ENCODE results near the gene ASPDH. TPM values are rescaled to one million over a fixed set of nuclear protein-coding genes. Genes with fewer than 3 reads are reported as not detected.

ASPDH gene
- total and polyA plus RNA-seq, 2 experiments from 2014 or later = not detected

GRCh38 chr19:50516456-50516855, 2.7 kb upstream of the ASPDH start:
- WGBS, 2 experiments (ENCODE audit: low coverage in 1 of 2, low lambda C conversion rate in 2 of 2, missing lambda C conversion rate in 2 of 2) = 57% methylated on average over 6 to 12 of the region's 12 CpGs
- no peaks in the 10 kb centered on the region for H3K79me2 ChIP-seq (ENCODE audit: insufficient read depth)
- H3K9me2 ChIP-seq (ENCODE audit: insufficient read depth) = no peaks in the 10 kb centered on the region
- H3K9me3 ChIP-seq (ENCODE audit: low read depth) = no peaks in the 10 kb centered on the region
- in situ Hi-C loops (cut with MboI) = no loop called here
- no peak for TF ChIP-seq EZH2phosphoT487 (IDR thresholded peaks at IDR 0.05; ENCODE audit: insufficient read depth, low read depth)
- no peak for TF ChIP-seq EZH2 (IDR thresholded peaks at IDR 0.05; ENCODE audit: insufficient read depth, poor library complexity, severe bottlenecking)
- no peak overlapping the region for H2AFZ ChIP-seq
- no peak overlapping the region for H3K4me3 ChIP-seq
- H3K4me1 ChIP-seq (ENCODE audit: insufficient read depth) = no peaks in the 10 kb centered on the region
- no peak overlapping the region for H3K9ac ChIP-seq
- no peak for DNase-seq
- no peaks in the 10 kb centered on the region for H4K20me1 ChIP-seq (ENCODE audit: insufficient read depth)
- H3K27ac ChIP-seq = no peak overlapping the region
- no peaks in the 10 kb centered on the region for H3F3A ChIP-seq (ENCODE audit: insufficient read depth)
- no peaks in the 10 kb centered on the region for H3K36me3 ChIP-seq (ENCODE audit: low read depth)
- no peaks in the 10 kb centered on the region for H3K27me3 ChIP-seq (replicated peaks; ENCODE audit: insufficient read depth)
- no peak overlapping the region for H3K4me2 ChIP-seq (ENCODE audit: unreplicated experiment)

- DNase-seq = no peak
- H3K4me2 ChIP-seq (ENCODE audit: unreplicated experiment) = no peak overlapping the region
- H3K9me3 ChIP-seq (ENCODE audit: low read depth) = no peaks in the 10 kb centered on the region
- 54 to 59% methylated on average over 5 to 11 of the region's 11 CpGs for WGBS, 2 experiments (ENCODE audit: low coverage in 1 of 2, low lambda C conversion rate in 2 of 2, missing lambda C conversion rate in 2 of 2)
- H3K27me3 ChIP-seq (replicated peaks; ENCODE audit: insufficient read depth) = no peaks in the 10 kb centered on the region
- no peaks in the 10 kb centered on the region for H3F3A ChIP-seq (ENCODE audit: insufficient read depth)
- peaks cover 7% of the 10 kb centered on the region; the same call in 1 of the 2 replicates for H3K79me2 ChIP-seq (ENCODE audit: insufficient read depth)
- no peak for TF ChIP-seq EZH2phosphoT487 (IDR thresholded peaks at IDR 0.05; ENCODE audit: insufficient read depth, low read depth)
- no peak overlapping the region for H3K27ac ChIP-seq
- in situ Hi-C loops (cut with MboI) = no loop called here
- H3K36me3 ChIP-seq (ENCODE audit: low read depth) = no peaks in the 10 kb centered on the region
- H3K4me1 ChIP-seq (ENCODE audit: insufficient read depth) = no peaks in the 10 kb centered on the region
- no peak overlapping the region for H2AFZ ChIP-seq
- H3K9me2 ChIP-seq (ENCODE audit: insufficient read depth) = no peaks in the 10 kb centered on the region
- H3K4me3 ChIP-seq = no peak overlapping the region
- no peaks in the 10 kb centered on the region for H4K20me1 ChIP-seq (ENCODE audit: insufficient read depth)
- no peak overlapping the region for H3K9ac ChIP-seq
Measured at GRCh38 chr19:50515168-50515561, 1.5 kb upstream of the ASPDH start.

- TF ChIP-seq EZH2phosphoT487 (IDR thresholded peaks at IDR 0.05; ENCODE audit: insufficient read depth, low read depth) (no peak), EZH2 (IDR thresholded peaks at IDR 0.05; ENCODE audit: insufficient read depth, poor library complexity, severe bottlenecking) (no peak)
- H3K27ac ChIP-seq = no peak overlapping the region
- H3F3A ChIP-seq (ENCODE audit: insufficient read depth) = no peaks in the 10 kb centered on the region
- H3K9me2 ChIP-seq (ENCODE audit: insufficient read depth) = no peaks in the 10 kb centered on the region
- no peak for DNase-seq
- H3K36me3 ChIP-seq (ENCODE audit: low read depth) = no peaks in the 10 kb centered on the region
- no peak overlapping the region for H3K4me3 ChIP-seq
- no peaks in the 10 kb centered on the region for H3K27me3 ChIP-seq (replicated peaks; ENCODE audit: insufficient read depth)
- WGBS, 2 experiments (ENCODE audit: low coverage in 1 of 2, low lambda C conversion rate in 2 of 2, missing lambda C conversion rate in 2 of 2) = 22 to 31% methylated on average over 24 to 38 of the region's 38 CpGs
- in situ Hi-C loops (cut with MboI) = no loop called here
- no peak overlapping the region for H2AFZ ChIP-seq
- H4K20me1 ChIP-seq (ENCODE audit: insufficient read depth) = no peaks in the 10 kb centered on the region
- H3K4me1 ChIP-seq (ENCODE audit: insufficient read depth) = no peaks in the 10 kb centered on the region
- peaks cover 10% of the 10 kb centered on the region; the same call in 1 of the 2 replicates for H3K79me2 ChIP-seq (ENCODE audit: insufficient read depth)
- H3K4me2 ChIP-seq (ENCODE audit: unreplicated experiment) = no peak overlapping the region
- H3K9ac ChIP-seq = no peak overlapping the region
- no peaks in the 10 kb centered on the region for H3K9me3 ChIP-seq (ENCODE audit: low read depth)
Measured at GRCh38 chr19:50514346-50515167, 844 bp upstream of the ASPDH start.

GRCh38 chr19:50512999-50513745, 541 bp downstream of the ASPDH start:
- Histone ChIP-seq H3K27me3 (replicated peaks; ENCODE audit: insufficient read depth) (no peaks in the 10 kb centered on the region), H4K20me1 (ENCODE audit: insufficient read depth) (no peaks in the 10 kb centered on the region), H3K9ac (no peak overlapping the region), H3K9me2 (ENCODE audit: insufficient read depth) (no peaks in the 10 kb centered on the region), H3K4me1 (ENCODE audit: insufficient read depth) (no peaks in the 10 kb centered on the region), H3F3A (ENCODE audit: insufficient read depth) (no peaks in the 10 kb centered on the region), H3K4me2 (ENCODE audit: unreplicated experiment) (no peak overlapping the region), H3K79me2 (ENCODE audit: insufficient read depth) (peaks cover 10% of the 10 kb centered on the region; the same call in 1 of the 2 replicates), H3K9me3 (ENCODE audit: low read depth) (no peaks in the 10 kb centered on the region), H2AFZ (no peak overlapping the region), H3K27ac (no peak overlapping the region), H3K4me3 (no peak overlapping the region), H3K36me3 (ENCODE audit: low read depth) (no peaks in the 10 kb centered on the region)
- TF ChIP-seq EZH2phosphoT487 (IDR thresholded peaks at IDR 0.05; ENCODE audit: insufficient read depth, low read depth) (no peak), EZH2 (IDR thresholded peaks at IDR 0.05; ENCODE audit: insufficient read depth, poor library complexity, severe bottlenecking) (no peak)
- no peak for DNase-seq
- WGBS, 2 experiments (ENCODE audit: low coverage in 1 of 2, low lambda C conversion rate in 2 of 2, missing lambda C conversion rate in 2 of 2) = 46 to 47% methylated on average over 11 to 12 of the region's 12 CpGs
- in situ Hi-C loops (cut with MboI) = no loop called here

Measured in GM23248 (cell line).